GM21529 (cell line): Measurements from ENCODE around the gene UPK3A.

ENCODE experiments used
- ATAC-seq: cut with Tn5 transposase; IDR thresholded peaks from one replicate; pipeline ENCODE4 v1.9.1; 2021; ENCODE audit not compliant: unreplicated experiment

The UPK3A gene

GRCh38 chr22:45284705-45285262 lies at the start of gene UPK3A:
TSS of gene UPK3A (plus strand) at chr22:45284949. CDS start at chr22:45285014, 65 bp downstream.
- no peak for ATAC-seq

DNA sequence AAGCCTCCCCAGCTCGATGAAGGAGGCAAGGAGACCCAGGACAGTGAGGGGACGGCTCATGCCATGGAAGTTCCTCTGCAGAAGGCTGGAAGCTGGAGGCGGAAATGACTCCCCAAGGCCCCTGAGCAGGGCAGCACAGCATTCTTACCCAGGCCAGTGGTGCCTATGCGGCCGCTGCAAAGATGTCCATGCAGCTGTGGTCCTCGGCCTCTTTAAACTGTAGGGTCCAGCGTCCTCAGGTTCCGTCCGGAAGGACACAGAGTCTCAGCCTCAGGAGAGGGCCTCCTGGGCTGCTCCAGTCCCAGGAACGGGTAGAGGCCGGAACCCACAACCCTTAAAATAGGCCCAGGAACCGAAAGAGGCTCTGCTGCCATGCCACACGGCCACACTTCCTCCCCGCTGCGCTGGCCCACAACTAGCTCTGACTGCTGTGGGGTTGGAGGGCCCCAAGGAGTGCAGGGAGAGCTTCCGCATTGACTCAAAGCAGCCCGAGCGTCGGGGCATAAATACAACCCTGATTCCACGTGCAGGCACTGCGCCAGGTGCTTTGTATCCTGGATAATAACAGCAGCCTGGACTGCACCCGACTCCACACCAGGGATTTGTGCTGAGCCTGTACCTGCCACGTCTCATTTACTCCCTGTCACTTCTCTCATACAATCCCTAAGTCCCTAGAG lies 49.5 kb upstream of the UPK3A start:
- peak; percentile 74 for ATAC-seq

DNA sequence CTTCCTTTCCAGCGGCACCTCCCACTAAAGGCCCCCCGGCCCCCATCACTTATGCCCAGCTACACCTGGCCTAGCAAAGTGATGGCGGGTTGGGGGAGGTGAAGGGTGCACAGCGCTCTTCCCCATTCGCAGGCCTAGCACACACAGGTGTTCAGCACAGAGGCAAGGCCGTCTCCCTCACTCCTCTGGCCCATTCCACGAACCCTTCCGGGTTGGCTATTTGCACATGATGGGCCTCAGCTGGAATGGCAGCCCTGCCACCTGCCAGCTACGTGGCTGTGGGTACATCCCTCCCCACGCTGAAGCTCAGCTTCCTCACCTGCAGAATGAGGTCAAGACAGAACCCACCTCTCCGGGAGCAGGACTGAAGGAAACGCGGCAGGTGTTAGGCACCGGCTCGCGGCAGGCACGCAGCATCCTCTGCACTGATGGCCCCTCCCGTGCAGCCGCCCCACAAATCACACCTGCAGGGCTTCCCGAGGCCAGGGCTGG lies 48.9 kb upstream of the UPK3A start:
- ATAC-seq = peak; percentile 9

DNA sequence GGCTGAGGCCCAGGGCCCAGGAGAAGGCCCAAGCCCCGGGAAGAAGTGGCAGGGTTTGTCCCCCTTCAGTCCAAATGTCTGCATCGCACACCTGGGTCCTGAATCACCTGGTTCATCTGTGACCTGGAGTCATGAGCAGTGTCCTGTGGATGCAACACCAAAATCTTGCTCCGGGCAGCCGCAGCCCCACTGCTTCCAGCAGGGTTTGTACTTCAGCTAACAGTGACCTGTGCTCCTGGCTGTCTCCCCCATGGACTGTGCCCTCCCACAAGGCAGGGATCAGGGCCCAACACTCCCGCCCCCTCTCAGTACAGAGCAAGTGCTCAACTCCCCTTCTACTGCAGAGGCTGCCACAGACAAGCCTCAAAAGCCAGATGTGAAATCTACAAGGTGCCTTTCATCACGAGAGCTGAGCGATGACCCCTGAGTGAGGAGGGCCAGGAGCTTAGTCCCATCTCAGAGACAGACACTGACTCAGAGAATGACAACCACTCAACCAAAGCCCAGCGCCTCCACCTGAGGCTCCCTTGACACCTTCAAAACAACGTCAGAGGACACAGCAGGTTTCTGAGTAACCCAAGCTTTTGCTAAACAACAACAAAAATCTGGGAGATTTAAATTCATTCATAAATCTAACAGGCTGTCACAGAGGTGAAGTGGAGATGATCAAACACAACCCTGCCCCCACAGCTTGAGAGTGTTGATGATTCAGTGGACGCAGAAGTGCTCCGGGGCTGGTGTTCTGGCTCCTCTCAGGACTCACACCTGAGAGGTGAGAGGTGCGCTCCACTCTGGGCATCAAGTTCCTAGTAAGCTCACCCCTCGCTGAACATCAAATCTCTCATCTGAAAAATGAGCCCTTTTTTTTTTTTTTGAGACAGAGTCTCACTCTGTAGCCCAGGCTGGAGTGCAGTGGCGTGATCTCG lies 47.4 kb upstream of the UPK3A start:
- no peak for ATAC-seq

DNA sequence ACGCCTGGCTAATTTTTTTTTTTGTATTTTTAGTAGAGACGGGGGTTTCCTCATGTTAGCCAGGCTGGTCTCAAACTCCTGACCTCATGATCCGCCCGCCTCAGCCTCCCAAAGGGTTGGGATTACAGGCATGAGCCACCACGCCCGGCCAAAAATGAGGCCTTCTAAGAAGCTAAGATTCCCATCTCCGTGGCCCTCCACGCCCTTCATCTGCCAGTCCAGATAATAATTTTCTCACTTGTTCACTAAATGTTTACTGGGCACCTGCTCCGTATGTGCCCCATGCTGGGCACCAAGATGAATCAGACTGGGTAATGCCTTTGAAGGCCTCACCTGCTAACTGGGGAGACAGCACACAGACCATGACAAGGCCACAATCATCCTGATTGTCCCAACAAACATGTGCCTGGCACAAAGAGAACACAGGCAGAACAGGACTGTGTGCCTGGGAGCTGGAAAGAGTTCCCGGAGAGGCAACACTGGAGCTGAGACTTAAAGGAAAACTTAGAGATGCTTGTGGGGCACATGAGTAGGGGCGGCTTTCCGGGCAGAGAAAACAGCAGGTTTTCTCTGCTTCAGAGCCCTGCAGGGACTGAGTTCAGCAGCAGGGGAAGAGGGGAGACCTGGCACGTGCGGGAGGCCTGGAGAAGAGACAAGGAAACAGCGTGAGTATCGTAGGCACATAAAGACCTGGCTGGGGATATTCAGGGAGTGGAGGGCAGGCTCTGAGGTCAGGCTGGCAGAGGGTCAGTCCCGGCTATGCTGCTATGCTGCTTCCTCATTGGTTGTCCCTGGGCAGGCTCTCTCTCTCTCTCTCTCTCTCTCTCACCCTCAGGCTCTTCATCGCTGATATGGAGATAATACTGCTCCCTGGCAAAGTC lies 46.4 kb upstream of the UPK3A start:
- ATAC-seq = no peak

- no peak for ATAC-seq
Observed at GRCh38 chr22:45238957-45239680, 45.6 kb upstream of the UPK3A start.

DNA sequence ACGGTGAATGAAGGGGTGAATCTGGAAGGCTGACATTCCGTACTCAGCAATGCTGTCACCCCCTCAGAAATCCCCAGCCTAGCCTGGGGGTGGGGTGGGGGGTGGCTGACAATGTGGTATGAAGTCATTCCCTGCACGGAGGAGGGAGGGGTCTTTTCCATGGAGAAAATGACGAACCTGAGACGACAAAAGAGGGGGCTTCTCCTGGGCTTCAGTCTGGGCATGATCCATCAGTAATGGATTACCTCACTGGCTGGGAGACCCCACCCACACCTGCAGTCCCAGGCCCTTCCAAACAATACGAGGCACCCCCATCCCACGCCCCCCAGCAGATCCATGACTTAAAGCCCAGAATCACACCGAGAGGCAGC lies 45.1 kb upstream of the UPK3A start:
- ATAC-seq = no peak

- ATAC-seq = no peak
Observed at GRCh38 chr22:45240104-45240809, 44.5 kb upstream of the UPK3A start.

- peak; percentile 41 for ATAC-seq
Observed at GRCh38 chr22:45240810-45241631, 43.7 kb upstream of the UPK3A start, which contains the start of gene KIAA0930. TSS of gene KIAA0930 (minus strand) at chr22:45240894. CDS start at chr22:45240703, 191 bp downstream.

DNA sequence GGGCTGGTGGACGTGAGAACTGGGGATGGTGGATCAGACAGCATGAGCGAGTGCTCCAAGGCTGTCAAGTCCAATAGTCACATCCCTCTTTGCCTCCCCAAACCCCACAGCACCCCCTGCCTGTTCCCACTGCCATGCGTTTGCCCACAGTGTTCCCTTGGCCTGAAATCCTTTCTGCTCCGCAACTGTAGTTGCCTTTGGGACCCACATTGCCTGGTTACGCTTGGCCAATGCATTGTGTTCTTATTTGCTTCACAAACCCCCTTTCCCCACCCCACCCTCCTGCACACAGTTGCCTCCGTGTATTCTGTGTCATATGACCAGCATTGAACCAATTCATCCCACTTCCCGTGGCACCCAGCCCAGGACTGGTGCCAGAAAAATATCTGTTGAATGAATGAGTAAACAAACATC lies 42.0 kb upstream of the UPK3A start:
- ATAC-seq = no peak

- ATAC-seq = no peak
Observed at GRCh38 chr22:45244916-45245315, 39.8 kb upstream of the UPK3A start.

DNA sequence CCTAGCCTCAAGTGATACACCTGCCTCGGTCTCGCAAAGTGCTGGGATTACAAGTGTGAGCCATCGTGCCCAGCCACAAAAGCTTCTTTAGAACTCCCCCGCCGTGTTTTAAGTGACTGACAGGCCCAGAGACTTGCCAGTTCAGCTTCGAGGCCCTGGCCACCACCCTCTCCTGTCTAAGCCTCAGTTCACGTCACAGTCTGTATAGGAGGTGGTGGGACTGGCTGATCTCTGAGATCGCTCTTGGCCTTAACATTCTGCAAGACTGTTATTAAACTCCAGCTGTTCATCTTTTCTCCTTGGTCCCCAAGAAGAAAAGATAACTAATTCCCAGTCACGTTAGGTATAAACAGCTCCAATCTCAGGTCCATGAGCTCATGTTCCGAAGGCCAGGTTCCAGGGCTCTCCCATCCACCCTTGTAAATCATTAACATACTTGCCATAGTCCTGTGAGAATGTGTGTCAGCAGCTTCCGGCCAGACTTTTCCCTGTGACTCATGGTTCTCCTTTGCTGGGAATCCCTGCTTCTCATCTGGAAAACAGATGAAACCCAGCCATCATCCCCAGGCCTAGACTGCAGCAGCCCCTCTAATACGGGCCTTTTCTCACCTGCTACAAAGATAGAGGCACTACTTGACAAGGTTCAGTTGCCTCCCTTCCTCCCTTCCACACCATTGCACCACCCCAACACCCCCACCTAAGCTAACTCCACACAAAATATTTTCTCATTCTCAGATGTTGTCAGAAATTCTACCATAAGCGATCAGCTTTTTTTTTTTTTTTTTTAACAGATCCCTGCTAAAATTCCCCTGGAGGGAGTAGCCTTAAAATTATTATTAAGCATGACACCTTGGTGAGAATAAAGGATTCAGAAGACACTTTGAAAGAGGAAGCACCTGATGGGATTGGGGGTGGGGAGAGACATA lies 38.4 kb upstream of the UPK3A start:
- no peak for ATAC-seq

DNA sequence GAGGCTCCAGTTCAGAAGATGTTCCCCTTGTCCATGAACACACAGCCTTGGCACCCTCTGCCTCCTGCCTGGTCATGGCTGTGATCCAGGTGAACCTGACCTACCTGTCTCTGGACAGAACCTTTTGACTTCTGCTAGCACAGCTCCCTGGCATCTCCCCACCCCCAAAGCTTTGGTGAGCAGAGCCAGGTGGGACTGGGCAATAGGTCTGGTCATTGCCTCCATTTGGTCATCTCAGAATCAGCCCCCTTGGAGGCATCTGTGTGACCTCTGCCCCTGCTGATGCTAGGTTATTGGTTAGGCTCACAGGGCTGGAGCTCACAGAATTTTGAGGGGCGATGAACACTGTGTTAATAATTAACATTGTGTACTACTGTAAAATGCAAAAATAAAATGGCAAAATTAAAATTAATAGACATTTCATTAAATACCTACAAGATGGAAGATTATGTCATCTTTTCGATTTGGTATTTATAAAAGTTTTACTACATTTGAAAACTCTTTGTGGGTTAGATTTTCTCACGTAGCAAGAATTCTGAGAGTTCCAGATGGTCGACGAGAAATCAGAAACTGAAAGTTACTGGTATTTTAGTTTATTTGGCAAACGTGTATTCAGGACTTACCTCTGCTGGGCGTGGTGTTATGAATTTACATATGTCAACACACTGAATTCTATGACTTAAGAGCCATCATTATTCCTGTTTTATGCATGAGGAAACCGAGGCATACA lies 35.8 kb upstream of the UPK3A start:
- ATAC-seq = peak; percentile 67

DNA sequence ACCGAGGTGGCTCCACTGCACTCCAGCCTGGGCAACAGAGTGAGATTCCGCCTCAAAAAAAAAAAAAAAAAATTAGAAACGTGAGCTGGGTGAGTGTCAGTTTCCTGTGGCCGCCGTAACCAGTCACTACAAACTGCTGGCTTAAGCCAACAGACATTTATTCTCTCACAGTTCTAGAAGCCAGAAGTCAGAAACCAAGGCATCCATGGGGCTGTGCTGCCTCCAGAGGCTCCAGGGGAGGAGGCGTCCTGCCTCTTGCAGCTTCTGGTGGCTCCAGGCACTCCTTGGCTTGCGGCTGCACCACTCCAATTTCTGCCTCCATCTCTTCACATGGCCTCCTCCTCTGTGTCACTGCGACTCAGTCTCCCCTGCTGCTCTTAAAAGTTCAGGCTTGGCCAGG lies 32.9 kb upstream of the UPK3A start:
- ATAC-seq = no peak

DNA sequence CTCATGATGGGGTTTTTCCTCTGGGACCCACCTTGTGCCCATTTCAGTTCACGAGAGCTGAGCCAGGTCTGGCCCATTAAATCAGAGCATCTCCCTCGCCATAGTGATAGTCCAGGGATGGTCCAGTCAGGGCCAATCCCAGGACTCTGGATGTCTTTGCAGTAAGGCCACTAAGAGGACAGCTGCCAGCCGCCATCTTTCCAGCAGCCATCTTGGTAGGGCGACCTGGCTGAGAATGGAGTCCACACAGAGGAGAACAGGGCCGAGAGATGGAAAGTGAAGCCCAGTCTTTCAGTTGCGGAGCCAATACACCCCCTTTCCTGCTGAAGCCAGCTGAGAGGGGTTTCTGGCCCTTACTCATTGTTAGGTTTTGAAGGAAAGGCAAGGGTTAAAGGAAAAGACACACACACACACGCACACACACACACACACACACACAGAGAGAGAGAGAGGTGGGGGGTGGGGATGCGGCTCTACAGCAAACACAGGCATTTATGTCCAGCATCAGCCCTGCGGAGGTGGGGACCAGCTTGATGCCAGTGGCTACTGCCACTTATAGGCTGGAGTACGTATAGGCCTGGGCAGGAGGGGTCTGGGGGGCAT lies 31.6 kb upstream of the UPK3A start:
- no peak for ATAC-seq

- ATAC-seq = peak; percentile 33
Observed at GRCh38 chr22:45254388-45254787, 30.4 kb upstream of the UPK3A start.
